Measurements from ENCODE around the gene ASTN2. TPM values are rescaled to one million over a fixed set of nuclear protein-coding genes. Genes with fewer than 3 reads are reported as not detected.

The ASTN2 gene
- total RNA-seq, 4 donors from 2014 or later: 0.94 to 5.6 (median 3.7) TPM

DNA sequence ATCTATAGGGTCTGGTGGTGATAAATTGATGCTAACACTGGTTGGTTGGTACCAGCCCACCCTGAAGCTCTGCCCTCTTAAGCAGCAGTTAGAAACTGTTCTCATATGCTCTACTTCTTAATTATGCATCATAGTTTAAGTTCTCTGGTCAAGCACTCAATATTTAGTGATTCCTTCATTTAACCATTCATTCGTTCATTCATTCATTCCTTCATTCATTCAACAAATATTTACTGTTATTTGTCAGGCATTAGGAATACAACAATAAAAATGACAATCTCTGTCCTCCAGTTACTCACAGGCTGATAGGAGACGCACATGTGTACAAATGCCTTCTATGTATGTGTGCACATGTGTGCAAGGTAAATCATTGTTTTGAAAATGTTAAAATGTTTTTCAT, 673.1 kb downstream of the ASTN2 start:
- intact Hi-C loops (cut with DNase I): no loop called here
- 70 to 81% methylated on average over 2 of the region's 2 CpGs for WGBS, 2 donors
- H3K9me3 ChIP-seq: no peaks in the 10 kb centered on the region
- TF ChIP-seq CTCF (IDR thresholded peaks at IDR 0.05): no peak
- TF ChIP-seq POLR2A (IDR thresholded peaks at IDR 0.05): no peak
- H3K27ac ChIP-seq: no peak overlapping the region
- no peak overlapping the region for H3K4me3 ChIP-seq (replicated peaks in 1 of 3)
- H3K4me1 ChIP-seq: no peaks in the 10 kb centered on the region
- no peaks in the 10 kb centered on the region for H3K36me3 ChIP-seq
- H3K27me3 ChIP-seq: no peaks in the 10 kb centered on the region
- DNase-seq: no peak

DNA sequence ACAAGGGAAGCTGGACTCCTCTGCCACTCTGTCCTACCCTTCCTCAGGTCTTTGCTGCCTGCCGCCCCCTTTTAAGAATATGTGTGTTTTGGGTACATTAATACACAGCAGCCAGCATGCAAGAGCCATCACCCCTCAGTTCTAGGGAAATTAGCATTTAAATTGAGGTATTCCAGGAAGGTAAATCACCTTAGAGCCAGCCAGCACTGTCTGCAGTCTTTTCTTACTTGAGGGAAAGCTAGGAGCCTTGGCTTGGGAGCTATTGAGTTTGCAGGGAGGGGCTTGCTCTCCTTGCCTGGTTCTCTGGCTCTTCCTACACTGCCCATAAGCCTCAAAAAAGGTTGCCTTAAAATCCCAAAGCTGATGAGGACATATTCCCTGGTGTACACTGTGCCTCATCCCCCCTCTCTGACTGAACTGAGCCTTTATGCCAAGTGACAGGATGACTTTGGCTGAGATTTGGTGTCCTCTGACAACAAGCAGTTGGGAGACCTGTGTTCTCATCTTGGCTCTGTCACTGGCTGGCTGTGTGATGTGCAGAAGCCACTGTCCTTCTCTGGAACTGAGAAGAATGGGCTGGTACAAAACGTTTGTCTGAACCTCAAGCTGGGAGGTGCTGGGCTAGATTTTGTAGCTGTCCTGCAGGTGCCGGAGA, 673.6 kb downstream of the ASTN2 start:
- Histone ChIP-seq H3K27ac (no peak overlapping the region), H3K36me3 (no peaks in the 10 kb centered on the region), H3K27me3 (no peaks in the 10 kb centered on the region), H3K9me3 (no peaks in the 10 kb centered on the region), H3K4me1 (no peaks in the 10 kb centered on the region), H3K4me3 (replicated peaks in 1 of 3) (no peak overlapping the region)
- intact Hi-C loops (cut with DNase I): no loop called here
- no peak for TF ChIP-seq POLR2A (IDR thresholded peaks at IDR 0.05)
- TF ChIP-seq CTCF (IDR thresholded peaks at IDR 0.05): no peak
- WGBS, 2 donors: 70 to 71% methylated on average over 3 of the region's 3 CpGs
- DNase-seq: no peak

DNA sequence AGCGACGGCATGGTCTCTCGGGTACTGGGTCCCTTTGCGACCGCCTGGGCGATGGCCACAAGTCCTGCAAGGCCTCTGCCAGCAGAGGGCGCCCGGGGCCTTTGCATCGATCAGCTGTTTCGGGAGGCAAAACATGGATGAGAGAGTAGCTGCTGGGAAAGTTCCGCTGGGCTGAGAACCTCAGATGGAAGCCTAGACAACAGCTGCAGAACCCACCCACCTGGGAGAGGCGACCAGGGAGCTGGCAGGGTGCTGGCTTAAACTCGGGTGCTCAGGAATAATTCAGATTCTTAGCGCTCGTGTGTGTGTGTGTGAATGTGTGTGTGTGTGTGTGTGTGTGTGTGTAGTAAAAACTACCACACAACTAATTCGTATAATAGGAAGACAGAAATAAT, 677.7 kb downstream of the ASTN2 start:
- peak; percentile 59 to 88 (median 76) for TF ChIP-seq CTCF (IDR thresholded peaks at IDR 0.05)
- no peak for TF ChIP-seq POLR2A (IDR thresholded peaks at IDR 0.05)
- WGBS, 2 donors: 19 to 21% methylated on average over 15 to 16 of the region's 16 CpGs
- H3K4me3 ChIP-seq (replicated peaks in 1 of 3): no peak overlapping the region
- H3K36me3 ChIP-seq: no peaks in the 10 kb centered on the region
- peak; percentile 79 to 83 for DNase-seq
- H3K9me3 ChIP-seq: no peaks in the 10 kb centered on the region
- H3K4me1 ChIP-seq: peaks cover 9 to 11% of the 10 kb centered on the region in 2 donors
- intact Hi-C loops (cut with DNase I): loop anchor here (5.0 kb wide), 1 partner anchor 120 kb away; no protein-coding TSS in a partner anchor
- H3K27ac ChIP-seq: no peak overlapping the region
- H3K27me3 ChIP-seq: no peaks in the 10 kb centered on the region

DNA sequence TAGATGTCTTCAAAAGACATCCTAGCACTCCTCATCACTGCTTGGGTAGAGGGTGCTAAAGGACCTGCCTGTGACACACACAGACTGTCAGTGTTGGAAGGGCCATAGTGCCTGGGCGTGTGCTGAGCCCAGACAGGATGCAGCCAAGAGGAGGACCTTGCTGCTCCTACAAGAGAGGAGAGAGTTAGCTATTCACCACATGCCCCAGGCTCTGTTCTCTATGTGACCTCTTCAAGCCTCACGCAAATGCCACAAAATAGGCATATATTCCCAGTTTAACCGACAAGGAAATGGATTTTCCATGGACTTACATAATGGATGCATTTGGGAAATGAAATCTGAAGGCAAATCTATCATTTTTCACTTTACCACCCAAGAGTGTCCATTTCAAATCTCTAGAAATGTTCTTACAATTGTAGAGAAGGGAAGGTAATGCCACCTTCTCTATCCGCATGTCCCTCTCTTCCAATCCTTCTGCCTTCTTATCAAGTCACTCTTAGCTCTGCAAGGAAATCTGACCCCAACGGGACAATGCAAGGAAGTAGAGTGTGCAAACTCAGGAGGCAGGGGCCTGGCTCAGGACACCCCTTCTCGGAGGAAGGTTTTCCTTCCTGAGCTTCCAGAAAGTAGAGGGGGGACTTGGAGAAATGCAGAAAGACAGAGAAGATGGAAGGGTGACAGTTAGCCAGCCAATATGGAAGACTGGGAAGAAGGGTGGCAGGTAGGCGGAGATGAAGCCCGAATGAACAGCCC, 678.3 kb downstream of the ASTN2 start:
- WGBS, 2 donors: 59 to 68% methylated on average over 8 of the region's 8 CpGs
- Histone ChIP-seq H3K27me3 (no peaks in the 10 kb centered on the region), H3K9me3 (no peaks in the 10 kb centered on the region), H3K36me3 (no peaks in the 10 kb centered on the region), H3K4me1 (peaks cover 9 to 11% of the 10 kb centered on the region in 2 donors), H3K4me3 (replicated peaks in 1 of 3) (no peak overlapping the region), H3K27ac (no peak overlapping the region)
- TF ChIP-seq POLR2A (IDR thresholded peaks at IDR 0.05) (no peak), CTCF (IDR thresholded peaks at IDR 0.05) (no peak)
- DNase-seq: no peak
- intact Hi-C loops (cut with DNase I): loop anchor here (5.0 kb wide), 1 partner anchor 121 kb away; no protein-coding TSS in a partner anchor

Data from thyroid gland (tissue), 4 donors.